Esophagus (tissue), 2 donors: Measurements from ENCODE around the gene TMTC2. TPM values are rescaled to one million over a fixed set of nuclear protein-coding genes. Genes with fewer than 3 reads are reported as not detected.
"Not testable (repeated sequence)": the region's sequence is repeated elsewhere in the genome, so short reads cannot be mapped to it uniquely, and the experiment has no call there.

Experiments
- H3K27ac ChIP-seq, 2 donors: one replicate each; pipeline ENCODE4 v1.5.1; 2013; ENCODE audit warnings: low read depth in 2 of 2, mild to moderate bottlenecking in 2 of 2, inconsistent platforms in 1 of 2, low read length in 1 of 2, moderate library complexity in 1 of 2
- H3K27me3 ChIP-seq, 2 donors: one replicate each; pipeline ENCODE4 v1.6.1; 2013; ENCODE audit warnings: low read length in 2 of 2, control low read depth in 1 of 2, mild to moderate bottlenecking in 1 of 2; ENCODE audit not compliant: insufficient read depth in 2 of 2, control insufficient read depth in 1 of 2
- H3K36me3 ChIP-seq, 2 donors: one replicate each; pipeline ENCODE4 v1.6.1; 2013; ENCODE audit warnings: low read length in 1 of 2; ENCODE audit not compliant: control insufficient read depth in 2 of 2, insufficient read depth in 2 of 2
- H3K4me1 ChIP-seq, 2 donors: one replicate each; pipeline ENCODE4 v1.6.1; 2013; ENCODE audit warnings: low read length in 1 of 2; ENCODE audit not compliant: control insufficient read depth in 2 of 2, insufficient read depth in 2 of 2
- H3K4me3 ChIP-seq, 2 donors: one replicate each; pipeline ENCODE4 v1.5.1; 2013; ENCODE audit warnings: low read length in 2 of 2, mild to moderate bottlenecking in 2 of 2, low read depth in 1 of 2, moderate library complexity in 1 of 2
- H3K9me3 ChIP-seq, 2 donors: one replicate each; pipeline ENCODE4 v1.6.1; 2013; ENCODE audit warnings: mild to moderate bottlenecking in 2 of 2, low read depth in 1 of 2, low read length in 1 of 2, moderate library complexity in 1 of 2; ENCODE audit not compliant: control insufficient read depth in 2 of 2, insufficient read depth in 1 of 2
- WGBS, 2 donors: extraction: QIAGEN DNeasy Blood & Tissue Kit; methylation state at CpG; one replicate each; pipeline ENCODE4 v1.1.7; 2013; 5-methylcytosine and 5-hydroxymethylcytosine counted together
- polyA plus RNA-seq, 2 donors: library from polyadenylated mRNA; stranded (reverse); fragments of 200-250 nt; gene quantifications; one replicate each; pipeline ENCODE4 v1.2.3, GENCODE V29; 2013
- donor health status: healthy with polysubstance abuse.
- donor health status: Bipolar disorder and iron deficiency.

The TMTC2 gene
- polyA plus RNA-seq, 2 donors = 7.4 to 10.5 TPM

GRCh38 chr12:82842480-82842879 lies 155.8 kb downstream of the TMTC2 start:
- no peaks in the 10 kb centered on the region for H3K36me3 ChIP-seq

GRCh38 chr12:82845076-82845475 lies 158.4 kb downstream of the TMTC2 start:
- H3K36me3 ChIP-seq, H3K27me3 ChIP-seq, H3K4me3 ChIP-seq, H3K9me3 ChIP-seq, H3K4me1 ChIP-seq, H3K27ac ChIP-seq: not testable (repeated sequence)
- WGBS, 2 donors = 90 to 94% methylated on average over 7 of the region's 7 CpGs

More at GRCh38 chr12:82842480-82842879, 155.8 kb downstream of the TMTC2 start:
- no peak overlapping the region for H3K27ac ChIP-seq
- no peak overlapping the region for H3K4me3 ChIP-seq
- no peaks in the 10 kb centered on the region for H3K4me1 ChIP-seq
- H3K27me3 ChIP-seq = no peaks in the 10 kb centered on the region
- no peaks in the 10 kb centered on the region for H3K9me3 ChIP-seq
- 95% methylated on average over 3 of the region's 3 CpGs for WGBS, 2 donors

- Histone ChIP-seq H3K36me3 (peaks cover 0 to 3% of the 10 kb centered on the region in 2 donors), H3K4me1 (no peaks in the 10 kb centered on the region), H3K4me3 (no peak overlapping the region), H3K27me3 (no peaks in the 10 kb centered on the region), H3K27ac (no peak overlapping the region), H3K9me3 (no peaks in the 10 kb centered on the region)
- 94 to 98% methylated on average over 3 of the region's 3 CpGs for WGBS, 2 donors
These were observed 162.1 kb downstream of the TMTC2 start for GRCh38 chr12:82848845-82849244.

- H3K27me3 ChIP-seq = no peaks in the 10 kb centered on the region
- no peak overlapping the region for H3K27ac ChIP-seq
- peaks cover 3 to 4% of the 10 kb centered on the region in 2 donors for H3K36me3 ChIP-seq
- peaks cover 0 to 3% of the 10 kb centered on the region in 2 donors for H3K9me3 ChIP-seq
- no peaks in the 10 kb centered on the region for H3K4me1 ChIP-seq
- no peak overlapping the region for H3K4me3 ChIP-seq
- WGBS, 2 donors = 88 to 92% methylated on average over 1 of the region's 1 CpG
These were observed 165.8 kb downstream of the TMTC2 start for GRCh38 chr12:82852529-82852928.

GRCh38 chr12:82855872-82856271 lies 169.2 kb downstream of the TMTC2 start:
- Histone ChIP-seq H3K27me3 (no peaks in the 10 kb centered on the region), H3K27ac (no peak overlapping the region), H3K36me3 (peaks cover 3 to 4% of the 10 kb centered on the region in 2 donors), H3K4me1 (no peaks in the 10 kb centered on the region), H3K4me3 (no peak overlapping the region), H3K9me3 (peaks cover 0 to 3% of the 10 kb centered on the region in 2 donors)

GRCh38 chr12:82857276-82857675 lies 170.6 kb downstream of the TMTC2 start:
- Histone ChIP-seq H3K9me3 (peaks cover 0 to 3% of the 10 kb centered on the region in 2 donors), H3K27me3 (no peaks in the 10 kb centered on the region), H3K36me3 (peaks cover 0 to 4% of the 10 kb centered on the region in 2 donors), H3K27ac (no peak overlapping the region), H3K4me1 (no peaks in the 10 kb centered on the region), H3K4me3 (no peak overlapping the region)
- WGBS, 2 donors = 90 to 95% methylated on average over 7 of the region's 7 CpGs

GRCh38 chr12:82857911-82858533 lies 171.3 kb downstream of the TMTC2 start:
- Histone ChIP-seq H3K4me1 (no peaks in the 10 kb centered on the region), H3K9me3 (peaks cover 0 to 3% of the 10 kb centered on the region in 2 donors), H3K27ac (no peak overlapping the region), H3K27me3 (no peaks in the 10 kb centered on the region), H3K4me3 (no peak overlapping the region), H3K36me3 (peaks cover 0 to 4% of the 10 kb centered on the region in 2 donors)
- 81 to 85% methylated on average over 10 of the region's 10 CpGs for WGBS, 2 donors

- Histone ChIP-seq H3K4me3 (no peak overlapping the region), H3K36me3 (peaks cover 0 to 4% of the 10 kb centered on the region in 2 donors), H3K9me3 (peaks cover 0 to 3% of the 10 kb centered on the region in 2 donors), H3K27me3 (no peaks in the 10 kb centered on the region), H3K4me1 (no peaks in the 10 kb centered on the region), H3K27ac (no peak overlapping the region)
- 88 to 93% methylated on average over 3 of the region's 3 CpGs for WGBS, 2 donors
These were observed 171.8 kb downstream of the TMTC2 start for GRCh38 chr12:82858534-82858917.

GRCh38 chr12:82862069-82862841 lies 175.5 kb downstream of the TMTC2 start:
- H3K4me3 ChIP-seq = no peak overlapping the region
- 50 to 64% methylated on average over 1 of the region's 1 CpG for WGBS, 2 donors
- H3K27ac ChIP-seq = no peak overlapping the region
- no peaks in the 10 kb centered on the region for H3K27me3 ChIP-seq
- H3K4me1 ChIP-seq = no peaks in the 10 kb centered on the region
- H3K36me3 ChIP-seq = peaks cover 0 to under 1% of the 10 kb centered on the region in 2 donors
- peaks cover 0 to under 1% of the 10 kb centered on the region in 2 donors for H3K9me3 ChIP-seq
